Globus pallidus (tissue), 1 donor: ENCODE measurements around the gene ANKRD33.

Source experiments
- DNase-seq: peaks from one replicate; pipeline ENCODE4 v3.0.0-alpha.2; 2015; ENCODE audit warnings: low spot score

Gene ANKRD33

GRCh38 chr12:51862947-51863346 lies 25.0 kb upstream of the ANKRD33 start:
- no peak for DNase-seq

DNA sequence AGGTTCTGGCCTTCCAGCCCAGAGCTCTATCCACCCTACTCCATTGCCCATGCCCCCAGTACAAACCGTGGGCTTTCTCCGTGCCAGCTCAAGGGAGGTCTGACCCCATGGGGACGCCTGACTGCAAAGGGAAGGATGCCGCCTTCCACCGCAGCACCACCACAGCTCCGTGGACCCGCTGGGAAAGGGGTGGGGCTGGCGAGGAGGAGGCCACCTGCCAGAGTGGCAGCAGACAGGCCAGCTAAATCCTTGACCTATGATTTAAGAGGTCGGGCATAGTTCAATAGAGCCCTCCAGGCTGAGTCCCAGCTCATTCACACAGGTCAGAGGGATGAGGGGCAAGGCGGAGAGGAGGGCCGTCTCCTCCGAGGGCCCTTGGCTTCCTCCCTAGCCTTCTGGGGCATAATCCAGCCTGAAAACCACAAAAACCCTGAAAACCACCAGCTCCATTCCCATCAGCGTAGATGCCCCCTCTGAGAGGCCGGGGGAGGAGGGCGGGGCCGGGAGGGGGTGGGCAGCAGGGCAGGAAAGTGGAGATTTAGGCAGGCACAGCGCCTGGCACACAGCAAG lies 24.5 kb upstream of the ANKRD33 start:
- DNase-seq, result no peak

GRCh38 chr12:51863933-51864832 lies 23.7 kb upstream of the ANKRD33 start:
- no peak for DNase-seq

- no peak for DNase-seq
These were observed 22.9 kb upstream of the ANKRD33 start for GRCh38 chr12:51864833-51865670.

DNA sequence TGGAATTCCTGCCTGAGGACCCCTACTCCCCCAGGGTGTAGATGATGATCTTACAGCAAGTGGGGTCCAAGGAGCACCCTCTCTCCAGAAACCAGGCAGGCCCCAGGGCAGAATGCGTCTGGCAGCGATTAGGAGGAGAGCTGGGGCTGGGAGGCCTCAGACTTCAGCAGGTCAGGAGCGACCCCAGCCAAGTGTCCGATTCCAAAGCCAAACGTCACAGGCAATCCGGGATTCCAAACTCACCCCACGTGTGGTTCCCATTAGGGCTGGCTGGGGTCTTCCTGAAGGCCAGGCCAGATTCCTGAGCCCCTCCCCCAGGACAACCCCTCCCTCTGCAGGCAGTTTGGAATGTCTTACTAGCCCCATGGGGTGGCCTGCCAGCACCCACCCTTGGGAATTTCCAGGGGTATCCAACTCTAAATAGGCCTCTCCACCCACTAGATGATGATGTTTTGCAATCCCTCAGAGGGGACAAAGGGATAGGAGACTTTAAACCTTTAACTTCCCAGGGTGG lies 22.1 kb upstream of the ANKRD33 start:
- no peak for DNase-seq

GRCh38 chr12:51866324-51866723 lies 21.6 kb upstream of the ANKRD33 start:
- DNase-seq, result no peak

DNA sequence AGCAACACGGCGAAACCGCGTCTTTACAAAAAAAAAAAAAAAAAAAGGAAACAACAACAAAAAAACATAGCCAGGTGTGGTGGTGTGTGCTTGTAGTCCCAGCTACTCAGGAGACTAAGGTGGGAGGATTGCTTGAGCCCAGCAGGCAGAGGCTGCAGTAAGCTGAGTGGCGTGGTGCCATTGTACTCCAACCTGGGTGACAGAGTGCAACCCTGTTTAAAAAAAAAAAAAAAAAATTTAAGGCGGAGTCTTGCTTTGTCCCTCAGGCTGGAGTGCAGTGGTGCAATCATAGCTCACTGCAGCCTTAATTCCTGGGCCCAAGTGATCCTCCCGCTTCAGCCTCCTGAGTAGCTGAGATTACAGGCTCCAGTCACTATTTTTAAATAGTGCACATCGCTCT lies 21.1 kb upstream of the ANKRD33 start:
- DNase-seq, result no peak

GRCh38 chr12:51867371-51867770 lies 20.5 kb upstream of the ANKRD33 start:
- DNase-seq, result no peak

GRCh38 chr12:51867796-51868428 lies 20.0 kb upstream of the ANKRD33 start:
- no peak for DNase-seq

GRCh38 chr12:51868821-51869495 lies 18.9 kb upstream of the ANKRD33 start:
- DNase-seq, result no peak

GRCh38 chr12:51869496-51869865 lies 18.4 kb upstream of the ANKRD33 start:
- DNase-seq, result no peak

- DNase-seq, result no peak
These were observed 18.0 kb upstream of the ANKRD33 start for GRCh38 chr12:51869931-51870330.

DNA sequence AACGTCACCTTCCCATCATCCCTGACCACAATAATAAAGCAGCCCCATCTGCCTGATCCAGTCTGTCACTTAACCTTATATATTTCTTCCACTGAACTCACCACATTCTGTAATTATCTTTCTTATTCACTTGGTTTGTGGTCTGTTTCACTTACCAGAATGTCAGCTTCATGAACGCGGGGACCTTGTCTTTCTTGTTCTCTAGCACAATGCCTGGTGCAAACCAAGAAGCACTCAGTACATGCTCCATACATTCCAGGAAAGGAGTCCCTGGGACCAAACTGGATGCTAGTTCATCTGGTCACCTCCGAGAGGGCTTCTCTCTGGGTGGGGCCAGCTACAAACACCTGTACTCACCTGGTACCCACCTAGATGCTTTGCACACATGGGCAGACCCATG lies 17.4 kb upstream of the ANKRD33 start:
- DNase-seq, result no peak

GRCh38 chr12:51871126-51871525 lies 16.8 kb upstream of the ANKRD33 start:
- peak; percentile 15 for DNase-seq

GRCh38 chr12:51871918-51872688 lies 15.8 kb upstream of the ANKRD33 start:
- DNase-seq, result no peak

GRCh38 chr12:51872689-51872981 lies 15.3 kb upstream of the ANKRD33 start:
- DNase-seq, result no peak

DNA sequence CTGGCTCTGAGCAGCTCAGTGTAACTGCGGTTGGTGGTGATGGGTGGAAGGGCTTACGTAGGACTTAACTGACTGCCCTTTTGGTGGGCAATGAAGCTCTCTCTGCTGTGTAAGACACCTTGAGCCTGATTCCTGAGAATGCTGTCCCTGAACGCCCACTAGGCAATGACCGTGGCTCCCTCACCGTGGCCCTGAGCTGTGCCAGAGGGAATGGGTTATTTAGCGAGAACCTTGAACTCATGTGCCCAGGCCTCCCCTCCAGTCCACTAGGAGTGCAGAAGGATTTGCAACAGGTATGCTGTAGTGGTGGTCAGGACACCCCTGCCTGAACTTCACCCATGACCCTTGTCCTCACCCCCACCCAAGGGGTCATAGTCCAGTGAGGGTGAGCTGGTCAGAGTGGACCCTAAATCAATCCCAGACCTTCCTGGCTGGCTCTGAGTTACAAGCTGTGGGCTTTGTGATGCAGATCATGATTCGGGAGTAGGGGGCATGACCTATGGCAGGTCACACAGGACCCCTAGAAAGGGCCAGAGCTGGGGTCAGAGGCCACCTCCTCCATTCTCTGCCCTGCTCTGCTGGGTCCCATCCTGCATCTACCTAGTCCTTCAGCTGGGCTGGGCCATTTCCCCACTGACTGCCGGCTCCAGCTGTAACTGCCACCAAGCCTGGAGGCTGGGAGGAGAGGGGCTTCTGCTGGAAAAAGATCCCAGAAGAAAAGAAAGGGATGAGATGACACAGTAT lies 14.5 kb upstream of the ANKRD33 start:
- DNase-seq, result no peak

- DNase-seq, result no peak
These were observed 13.9 kb upstream of the ANKRD33 start for GRCh38 chr12:51874000-51874399.

- DNase-seq, result no peak
These were observed 13.4 kb upstream of the ANKRD33 start for GRCh38 chr12:51874486-51874885.

- no peak for DNase-seq
These were observed 8.8 kb upstream of the ANKRD33 start for GRCh38 chr12:51879102-51879501.
